Stimulated activated naive CD4-positive, alpha-beta T cell (primary cell): ENCODE data around the gene CTSH.
"Not testable (repeated sequence)": the region's sequence is repeated elsewhere in the genome, so short reads cannot be mapped to it uniquely, and the experiment has no call there.

ENCODE experiments used
- DNase-seq, 6 experiments: peaks; one replicate each; lab custom pipeline; 2025; lab: John Stamatoyannopoulos, UW

The CTSH gene

DNA sequence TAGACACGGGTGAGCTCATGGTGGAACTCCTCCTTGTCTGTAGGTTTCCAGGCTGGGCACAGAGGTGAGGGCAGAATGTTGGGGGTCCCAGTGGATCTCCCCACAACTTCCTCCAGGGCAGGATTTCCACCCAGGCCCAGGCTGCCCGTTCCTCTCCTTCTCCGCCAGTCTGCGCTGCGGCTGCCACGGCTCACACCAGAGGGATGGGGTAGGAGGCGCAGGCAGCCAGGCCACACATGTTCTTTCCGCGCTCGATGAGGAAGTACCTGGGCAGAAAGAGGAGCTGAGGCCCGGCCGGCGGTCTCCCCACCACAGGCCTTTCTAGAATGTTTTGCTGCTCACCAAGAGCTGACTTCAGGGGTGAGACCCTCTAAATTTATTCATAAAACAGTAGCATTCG is 22.9 kb downstream of the CTSH start:
- no peak for DNase-seq

DNA sequence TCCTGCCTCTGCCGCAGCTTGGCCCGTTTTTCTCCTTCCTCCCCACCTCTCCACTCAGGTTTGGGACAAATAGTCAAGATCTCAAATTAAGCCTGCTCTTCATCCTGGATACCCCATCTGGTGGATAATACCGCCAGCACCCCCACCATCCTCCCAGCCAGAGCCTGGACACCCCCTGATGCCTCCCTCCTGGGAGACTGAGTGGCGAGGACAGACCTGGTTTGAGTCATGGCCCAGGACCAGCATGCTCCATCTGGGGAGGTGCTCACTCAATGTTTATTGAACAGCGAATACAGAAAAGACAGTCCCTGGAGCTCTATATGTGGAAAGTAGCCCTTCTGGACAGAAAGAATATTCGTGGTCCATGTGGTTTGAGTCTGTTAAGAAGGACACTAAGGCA is 23.3 kb downstream of the CTSH start:
- no peak for DNase-seq

DNA sequence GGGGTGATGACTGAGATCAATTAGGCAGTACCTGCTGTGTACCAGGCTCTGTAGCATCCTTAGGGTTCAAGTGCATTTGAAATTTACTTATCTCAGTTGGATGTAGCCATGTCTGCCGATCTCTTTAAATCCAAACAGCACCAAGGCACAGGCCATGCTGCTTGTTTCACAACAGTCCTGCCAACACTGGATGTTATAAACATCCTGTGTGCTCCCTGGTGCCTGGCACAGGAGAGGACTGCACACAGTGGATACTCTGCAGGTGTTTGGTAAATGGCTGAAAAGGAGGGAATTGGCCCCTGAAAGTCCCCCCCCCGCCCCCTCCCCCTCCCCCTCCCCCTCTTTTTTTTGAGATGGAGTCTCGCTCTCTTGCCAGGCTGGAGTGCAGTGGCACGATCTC is 27.0 kb downstream of the CTSH start:
- no peak for DNase-seq

DNA sequence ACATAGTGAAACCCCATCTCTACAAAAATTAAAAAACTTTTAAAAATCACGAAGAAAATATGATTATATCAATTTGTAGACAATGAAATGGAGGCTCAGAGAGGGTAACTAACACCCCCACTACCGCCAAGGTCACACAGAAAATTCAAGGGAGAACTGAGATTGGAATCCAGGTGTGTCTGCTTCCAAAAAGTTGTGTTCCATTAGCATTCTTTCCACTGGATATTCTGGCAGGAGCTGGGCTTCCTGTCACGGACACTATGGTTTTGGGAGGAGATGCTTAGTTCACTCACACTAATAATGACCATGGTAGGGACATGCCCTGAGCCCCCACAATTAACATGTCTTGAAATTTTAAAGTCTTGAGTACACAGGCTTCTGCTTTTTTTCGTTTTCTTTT is 28.8 kb downstream of the CTSH start:
- DNase-seq = no peak

DNA sequence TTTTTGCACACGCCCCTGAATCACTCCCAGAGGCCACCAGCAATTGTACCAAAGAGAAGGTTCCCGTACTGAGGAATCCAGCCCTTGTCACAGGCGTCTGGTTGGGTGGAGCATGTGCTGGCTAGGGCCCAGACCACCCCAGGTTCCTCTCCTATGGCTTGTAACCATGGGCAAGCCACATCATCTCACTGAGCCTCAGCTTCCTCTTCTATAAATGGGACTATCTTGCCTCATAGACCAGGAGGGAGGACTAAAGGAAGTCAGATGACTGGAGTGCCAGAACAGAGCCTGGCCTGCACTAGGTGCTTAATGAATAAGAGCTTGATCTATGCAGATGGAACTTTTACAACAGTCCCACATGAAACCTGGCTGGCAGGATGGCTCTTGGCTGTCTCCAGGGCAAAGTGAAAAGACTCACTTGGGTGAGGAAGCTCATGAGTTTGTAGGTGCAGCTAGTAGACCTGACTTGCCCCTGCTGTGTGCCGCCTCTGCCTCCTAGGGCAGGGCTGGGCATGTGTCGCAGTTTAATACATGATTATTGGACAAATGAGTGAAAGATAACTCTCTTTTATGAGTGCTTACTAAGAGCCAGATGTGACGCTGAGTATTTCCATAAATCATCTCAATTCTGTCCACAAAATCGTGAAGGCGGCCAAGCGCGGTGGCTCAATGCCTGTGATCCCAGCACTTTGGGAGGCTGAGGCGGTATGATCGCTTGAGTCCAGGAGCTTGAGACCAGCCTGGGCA is 29.3 kb downstream of the CTSH start:
- no peak for DNase-seq

DNA sequence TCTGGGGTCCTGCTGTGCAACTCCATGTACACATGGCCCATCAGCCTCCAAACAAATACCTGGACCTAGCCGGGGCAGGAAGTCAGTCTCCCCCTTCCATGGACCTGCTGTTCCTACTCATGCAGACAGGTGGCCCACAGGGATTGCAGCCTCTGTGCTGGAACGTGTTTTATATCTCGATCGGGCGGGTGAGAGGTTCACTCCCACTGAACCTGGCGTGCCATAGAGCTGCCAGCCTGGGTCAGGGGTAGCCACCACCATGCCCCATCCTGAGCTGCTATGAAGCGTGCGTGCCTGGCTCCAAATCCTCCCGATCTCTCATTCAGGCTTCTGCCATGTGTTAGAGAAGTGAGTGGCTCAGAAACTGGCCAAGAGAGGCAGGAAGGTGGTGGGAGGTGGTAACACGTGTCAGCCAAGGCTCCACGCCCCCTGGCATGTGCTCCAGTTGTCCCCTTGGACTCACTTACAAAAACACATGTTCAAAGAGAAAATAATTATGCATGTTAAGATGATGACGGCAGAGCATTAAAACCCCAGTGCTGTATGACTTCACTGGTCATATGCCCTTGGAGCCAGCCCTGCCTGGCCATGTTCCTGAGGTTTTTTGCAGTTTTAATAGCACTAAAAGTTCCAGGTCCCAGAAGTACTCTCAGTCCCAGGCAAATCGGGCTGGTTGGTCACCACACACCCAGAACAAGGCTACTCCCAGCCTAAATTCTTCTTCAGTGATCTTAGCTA is 30.6 kb downstream of the CTSH start:
- no peak for DNase-seq

DNA sequence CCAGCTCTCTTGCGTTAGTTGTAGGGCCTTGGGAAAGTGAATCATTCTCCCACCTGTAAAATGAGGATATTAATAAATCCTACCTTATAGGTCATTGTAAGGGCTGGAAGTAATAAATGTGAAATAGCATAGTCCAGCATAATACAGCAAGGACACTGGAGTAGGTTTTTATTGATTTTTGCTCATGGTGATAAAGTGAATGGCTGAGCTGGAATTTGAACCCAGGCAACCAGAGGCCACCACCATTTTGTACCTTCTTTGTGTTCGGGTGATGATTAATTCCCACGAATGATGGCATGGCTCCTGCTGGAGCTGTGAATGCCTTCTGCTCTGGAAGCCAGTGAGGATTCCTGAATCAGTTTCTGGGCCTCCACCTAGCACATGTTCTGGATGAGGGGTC is 31.8 kb downstream of the CTSH start:
- DNase-seq = no peak

DNA sequence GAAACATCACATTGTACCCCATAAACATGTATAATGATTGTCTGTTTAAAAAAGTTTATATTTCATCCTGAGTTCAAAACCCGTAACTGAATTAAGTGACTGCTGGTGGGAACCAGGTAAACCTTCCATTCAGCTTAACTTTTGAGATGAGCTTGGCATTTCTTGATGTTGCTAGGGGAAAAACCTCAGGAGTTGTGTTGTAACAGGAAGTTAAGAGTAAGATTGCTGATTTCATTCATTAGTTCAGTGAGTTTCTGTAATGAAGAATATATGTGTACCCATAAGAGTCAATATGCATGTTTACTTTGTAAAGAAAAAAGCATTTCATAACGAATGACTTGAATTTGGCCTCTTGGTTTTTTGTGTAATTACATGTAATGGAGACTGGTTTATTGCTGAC is 32.5 kb downstream of the CTSH start:
- no peak for DNase-seq

DNA sequence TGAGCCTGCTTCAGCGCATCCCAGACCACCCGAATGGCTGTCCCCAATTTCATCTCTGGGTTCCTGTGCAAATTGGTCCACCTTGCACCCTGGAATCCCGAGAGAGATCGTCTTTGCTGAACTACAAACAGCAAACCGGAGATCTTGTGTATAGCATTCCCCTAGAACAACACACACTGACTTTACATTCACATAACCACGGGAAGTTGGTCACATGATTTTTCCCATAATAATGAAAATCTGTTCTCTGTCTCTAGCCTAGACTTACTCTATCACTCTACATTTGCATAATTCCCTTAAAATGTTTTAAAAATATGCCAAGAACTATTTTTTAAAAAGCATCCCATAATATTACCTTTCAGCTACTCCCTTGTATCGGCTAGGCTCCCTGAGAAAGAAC is 34.6 kb downstream of the CTSH start:
- no peak for DNase-seq

DNA sequence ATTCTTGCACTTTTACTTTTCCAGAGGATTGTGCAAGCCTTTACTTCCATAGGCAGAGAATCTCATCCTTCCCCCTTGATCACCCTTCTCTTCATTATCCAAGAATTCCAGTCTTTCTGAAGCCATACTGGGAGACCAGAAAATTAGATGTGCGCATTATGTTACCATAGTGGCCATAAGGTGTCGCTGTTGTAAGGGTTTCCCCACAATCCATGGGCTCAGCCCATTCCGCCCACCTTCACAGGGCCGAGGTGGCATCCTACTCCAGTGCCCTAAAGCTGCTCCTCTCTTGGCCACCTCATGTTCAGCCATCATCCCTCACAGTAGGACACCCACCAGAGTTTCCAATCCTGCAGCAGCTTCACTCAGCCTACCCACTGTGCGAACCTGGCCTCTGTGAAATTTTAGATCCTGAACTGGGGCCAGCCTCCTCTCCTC is 35.0 kb downstream of the CTSH start:
- DNase-seq = peak in 1 of 6 experiments; percentile 7

DNA sequence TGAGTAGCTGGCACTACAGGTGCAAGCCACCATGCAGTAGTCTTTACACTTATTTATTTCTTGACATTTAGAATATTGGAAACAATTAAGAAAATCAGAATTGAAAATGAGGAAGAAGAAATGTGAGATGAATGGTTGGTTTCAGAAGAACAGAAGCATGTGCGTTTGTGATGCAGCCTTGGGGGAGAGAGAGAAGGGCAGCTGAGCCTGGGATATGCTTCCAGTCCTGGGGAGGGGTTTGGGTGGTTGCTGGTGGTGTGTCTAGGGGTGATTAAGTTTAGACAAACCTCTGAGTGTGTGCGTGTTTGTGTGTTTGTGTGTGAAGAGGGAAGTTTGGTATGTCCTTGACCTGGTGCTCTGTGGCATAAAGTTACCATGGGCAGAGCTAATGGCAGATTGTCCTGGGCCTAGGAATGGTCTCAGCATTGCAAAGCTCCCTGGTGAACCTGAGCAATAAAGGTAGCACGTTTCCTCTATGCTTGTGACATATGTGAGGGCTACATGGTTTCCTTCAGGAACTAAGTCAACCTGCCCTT is 35.6 kb downstream of the CTSH start:
- no peak for DNase-seq

DNA sequence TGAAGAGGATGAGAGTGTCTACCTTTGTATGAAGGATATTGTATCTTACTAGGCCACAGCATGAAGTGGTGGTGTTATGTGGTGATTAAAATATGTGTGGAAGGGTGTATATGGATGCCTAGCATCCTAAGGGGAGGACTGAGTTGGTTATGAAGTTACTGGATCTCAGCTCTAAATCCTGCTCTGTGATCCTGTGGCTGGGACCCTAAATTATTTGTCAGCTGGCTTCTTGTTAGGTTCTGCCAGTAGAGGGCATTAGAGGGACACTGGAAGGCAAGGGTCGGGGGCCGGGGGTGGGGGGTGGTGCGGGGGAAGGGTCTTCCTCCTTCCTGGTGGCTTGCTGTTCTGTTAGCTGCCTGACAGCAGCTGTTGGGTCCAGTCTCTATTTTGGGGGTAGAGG is 37.3 kb downstream of the CTSH start:
- no peak for DNase-seq

DNA sequence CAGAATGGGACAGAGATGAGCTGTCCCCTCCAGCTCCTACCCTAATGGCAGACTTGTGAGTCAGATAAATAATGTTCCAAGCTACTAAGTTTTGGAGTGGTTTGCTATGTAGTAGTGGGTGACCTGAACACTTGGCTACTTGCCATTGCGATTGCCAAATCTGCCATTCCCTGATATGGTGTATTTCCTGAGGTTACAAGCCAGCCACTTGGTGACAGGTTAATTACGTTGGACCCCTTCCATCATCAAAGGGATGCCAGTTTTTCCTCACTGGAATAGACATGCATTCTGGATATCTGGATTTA is 38.6 kb downstream of the CTSH start:
- no peak for DNase-seq

DNA sequence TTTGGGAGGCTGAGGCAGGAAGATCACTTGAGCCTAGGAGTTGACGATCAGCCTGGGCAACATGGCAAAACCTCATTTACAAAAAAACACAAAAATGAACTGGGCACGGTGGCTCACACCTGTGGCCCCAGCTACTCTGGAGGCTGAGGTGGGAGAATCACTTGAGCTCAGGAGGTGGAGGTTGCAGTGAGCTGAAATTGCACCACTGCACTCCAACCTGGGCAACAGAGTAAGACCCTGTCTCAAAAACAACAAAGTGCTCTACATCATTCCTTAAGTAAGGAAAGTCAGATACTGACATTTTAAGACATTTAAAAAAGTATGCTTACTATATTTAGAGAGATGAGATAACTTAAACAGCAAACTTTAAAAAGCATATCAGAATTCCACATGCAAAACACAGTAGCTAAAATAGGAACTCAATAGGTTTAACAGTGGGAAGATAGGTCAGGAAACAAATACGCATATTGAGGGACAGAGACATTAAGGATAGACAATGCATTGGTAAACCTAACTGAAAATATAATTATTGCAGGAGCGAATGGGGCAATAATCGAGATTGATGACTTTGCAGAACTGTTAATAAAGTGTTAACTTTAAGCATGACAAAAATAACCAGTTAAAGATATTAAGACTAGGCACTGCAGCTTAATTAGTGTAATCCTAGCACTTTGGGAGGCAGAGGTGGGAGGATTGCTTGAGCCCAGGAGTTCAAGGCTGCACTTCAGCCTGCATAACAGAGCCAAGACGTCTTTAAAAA is 40.1 kb downstream of the CTSH start:
- DNase-seq = no peak

DNA sequence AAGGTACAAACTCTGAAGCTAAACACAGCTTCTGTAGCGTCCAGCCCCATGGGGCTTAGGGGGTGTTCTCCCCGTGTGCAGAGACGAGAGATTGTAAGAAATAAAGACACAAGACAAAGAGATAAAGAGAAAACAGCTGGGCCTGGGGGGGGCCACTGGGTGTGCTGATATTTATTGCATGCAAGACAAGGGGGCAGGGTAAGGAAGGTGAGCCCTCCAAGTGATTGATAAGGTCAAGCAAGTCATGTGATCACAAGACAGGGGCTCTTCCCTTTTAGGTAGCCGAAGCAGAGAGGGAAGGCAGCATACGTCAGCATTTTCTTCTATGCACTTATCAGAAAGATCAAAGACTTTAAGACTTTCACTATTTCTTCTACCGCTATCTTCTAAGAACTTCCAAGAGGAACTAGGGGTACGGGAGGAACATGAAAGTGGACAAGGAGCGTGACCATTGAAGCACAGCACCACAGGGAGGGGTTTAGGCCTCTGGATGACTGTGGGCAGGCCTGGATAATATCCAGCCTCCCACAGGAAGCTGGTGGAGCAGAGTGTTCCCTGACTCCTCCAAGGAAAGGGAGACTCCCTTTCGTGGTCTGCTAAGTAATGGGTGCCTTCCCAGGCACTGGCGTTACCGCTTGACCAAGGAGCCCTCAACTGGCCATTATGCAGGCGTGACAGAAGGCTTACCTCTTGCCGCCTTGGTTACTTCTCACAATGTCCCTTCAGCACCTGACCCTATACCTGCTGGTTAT is 42.4 kb downstream of the CTSH start:
- DNase-seq = not testable (repeated sequence)

DNA sequence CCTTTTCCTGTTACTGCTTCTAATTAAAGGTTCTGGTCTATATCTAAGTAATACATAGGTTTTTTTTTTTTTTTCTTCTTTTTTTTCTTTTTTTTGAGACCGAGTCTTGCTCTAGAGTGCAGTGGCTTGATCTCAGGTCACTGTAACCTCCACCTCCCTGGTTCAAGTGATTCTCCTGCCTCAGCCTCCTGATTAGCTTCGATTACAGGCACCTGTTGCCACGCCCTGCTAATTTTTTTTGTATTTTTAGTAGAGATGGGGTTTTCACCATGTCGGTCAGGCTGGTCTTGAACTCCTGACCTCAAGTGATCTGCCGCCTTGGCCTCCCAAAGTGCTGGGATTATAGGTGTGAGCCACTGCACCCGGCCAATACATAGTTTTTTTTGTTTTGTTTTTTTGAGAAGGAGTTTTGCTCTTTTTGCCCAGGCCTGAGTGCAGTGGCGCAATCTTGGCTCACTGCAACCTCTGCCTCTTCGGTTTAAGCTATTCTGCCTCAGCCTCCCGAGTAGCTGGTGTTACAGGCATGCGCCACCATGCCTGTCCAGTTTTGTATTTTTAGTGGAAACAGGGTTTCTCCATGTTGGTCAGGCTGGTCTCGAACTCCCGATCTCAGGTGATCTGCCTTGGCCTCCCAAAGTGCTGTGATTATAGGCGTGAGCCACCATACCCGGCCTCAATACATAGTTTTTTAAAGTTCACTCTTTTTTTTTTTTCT is 43.9 kb downstream of the CTSH start:
- not testable (repeated sequence) for DNase-seq

DNA sequence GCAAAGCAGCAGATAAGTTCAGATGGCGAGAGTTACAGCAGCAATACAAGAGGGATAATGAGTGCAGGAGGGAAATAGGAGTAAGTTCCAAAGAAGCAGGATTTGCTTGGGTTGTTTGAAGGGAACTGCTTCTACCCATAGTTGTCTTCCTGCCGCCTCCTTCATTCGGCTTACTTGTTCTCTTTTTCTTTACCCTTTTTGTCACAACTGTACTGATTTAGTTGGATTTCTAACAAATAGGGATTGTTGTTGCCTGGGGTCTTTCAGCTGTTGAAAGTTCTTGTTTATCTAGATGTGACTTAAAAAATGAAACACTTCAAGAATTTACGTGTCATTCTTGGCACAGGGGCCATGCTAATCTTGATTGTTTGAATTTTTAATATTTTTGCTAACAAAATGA is 46.3 kb downstream of the CTSH start:
- no peak for DNase-seq

DNA sequence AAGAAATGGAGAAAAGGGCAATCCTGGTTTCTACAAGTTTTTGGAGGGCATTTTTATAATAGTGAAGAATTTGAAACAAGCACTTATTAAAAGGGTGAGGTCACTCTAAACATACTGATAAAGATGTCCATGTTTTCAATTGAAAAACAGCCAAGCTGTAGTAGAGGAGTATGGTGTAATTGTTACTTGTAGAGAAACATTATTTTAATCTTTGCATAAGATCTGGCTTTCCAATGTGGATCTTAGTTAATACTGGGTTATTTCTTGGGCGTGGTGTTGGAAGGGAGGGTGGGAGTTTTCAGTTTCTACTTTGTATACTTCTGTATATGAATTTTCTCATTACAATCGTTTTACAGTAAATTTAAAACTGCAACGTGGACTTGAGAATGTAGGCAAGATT is 49.4 kb downstream of the CTSH start:
- DNase-seq = no peak

DNA sequence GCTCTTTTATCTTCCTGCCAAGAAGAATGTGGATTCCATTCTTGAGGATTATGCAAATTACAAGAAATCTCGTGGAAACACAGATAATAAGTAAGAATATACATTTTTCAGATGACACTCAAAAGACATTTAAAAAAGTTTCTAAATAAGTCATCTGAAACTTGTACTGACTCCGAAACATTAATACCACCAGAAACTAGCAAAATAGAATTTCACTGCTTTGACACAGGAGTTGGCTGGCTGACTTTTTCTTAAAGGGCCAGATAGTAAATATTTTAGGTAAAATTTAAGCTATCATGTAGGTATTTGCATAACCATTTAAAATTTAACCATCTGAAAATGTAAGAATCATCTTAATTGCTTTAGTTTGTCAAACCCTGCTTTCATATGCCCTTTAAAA is 51.3 kb downstream of the CTSH start:
- no peak for DNase-seq

DNA sequence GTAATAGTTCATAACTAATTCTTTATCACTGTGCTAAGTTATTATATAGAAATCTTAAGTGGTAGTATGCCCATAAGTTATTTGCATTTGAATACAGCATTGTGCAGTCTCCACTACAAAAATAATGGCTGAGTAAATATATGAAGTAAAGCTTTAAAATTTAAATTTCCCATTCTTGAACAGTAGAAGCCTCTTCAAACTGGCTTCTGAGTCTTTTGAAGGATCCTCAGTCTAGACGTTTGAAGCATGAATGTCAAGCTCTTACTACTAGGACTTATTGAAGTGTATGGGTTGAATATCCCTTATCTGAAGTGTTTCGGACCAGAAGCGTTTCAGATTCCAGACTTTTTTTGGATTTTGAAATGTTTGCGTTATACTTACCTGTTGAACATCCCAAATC is 55.8 kb downstream of the CTSH start:
- DNase-seq = no peak

DNA sequence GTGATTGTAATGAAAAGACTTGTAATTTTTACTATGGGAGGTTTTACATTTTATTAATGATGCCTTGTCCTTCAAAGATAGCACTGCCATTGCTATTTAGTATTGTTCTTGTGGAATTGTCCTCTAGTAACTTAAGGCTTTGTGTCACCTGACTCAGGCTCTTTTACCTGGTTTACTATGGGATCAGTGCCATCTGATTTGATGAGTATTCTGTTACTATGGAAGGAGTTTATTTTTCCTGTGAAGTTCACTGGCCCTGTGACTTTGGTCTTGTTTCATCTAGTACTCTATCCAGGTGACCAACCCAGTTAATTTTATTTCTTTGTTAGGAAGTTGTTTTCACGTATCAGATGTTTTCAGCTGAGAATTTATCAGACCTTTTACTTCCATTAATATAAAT is 63.2 kb downstream of the CTSH start:
- no peak for DNase-seq

DNA sequence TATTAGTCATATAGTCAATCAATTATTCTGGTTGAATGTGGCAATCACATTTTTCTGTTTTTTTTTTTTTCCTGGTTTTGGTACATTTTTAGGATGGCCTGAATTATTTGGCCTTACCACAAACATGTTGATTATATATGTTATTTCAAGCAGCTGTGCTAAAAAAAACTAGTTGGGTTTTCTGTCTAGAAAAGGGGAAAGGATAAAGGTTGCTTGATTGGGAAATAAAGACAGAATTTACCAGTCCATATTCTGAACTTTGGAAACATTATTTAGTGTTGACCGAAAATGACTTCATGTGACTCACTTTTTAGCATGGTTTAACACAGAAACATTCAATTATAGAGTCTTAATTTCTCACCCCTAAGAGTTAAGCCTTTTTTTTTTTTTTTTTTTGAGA is 64.0 kb downstream of the CTSH start:
- DNase-seq = no peak
